ENCODE results near the gene TRIM47. TPM values are rescaled to one million over a fixed set of nuclear protein-coding genes. Genes with fewer than 3 reads are reported as not detected.

Gene TRIM47
- total and polyA plus RNA-seq, 4 donors: 6.9 to 18.5 (median 13.8) TPM

- 90% methylated on average over 34 of the region's 34 CpGs for WGBS
- Histone ChIP-seq H3K36me3 (ENCODE audit: control insufficient read depth in 4 of 4, insufficient read depth in 3 of 4, low read depth in 1 of 4, low read length in 3 of 4) (peaks cover 25 to 46% (median 39%) of the 10 kb centered on the region in 4 donors), H3K27ac (ENCODE audit: low read depth in 1 of 2, low read length in 2 of 2) (peak overlapping the region in 1 of 2 donors; percentile 25), H3K4me1 (ENCODE audit: control insufficient read depth in 4 of 4, insufficient read depth in 4 of 4, low read length in 3 of 4) (peaks cover 2 to 40% (median 26%) of the 10 kb centered on the region in 4 donors), H3K27me3 (ENCODE audit: control insufficient read depth in 4 of 4, insufficient read depth in 4 of 4, low read length in 3 of 4) (no peaks in the 10 kb centered on the region), H3K9ac (ENCODE audit: low read depth in 1 of 2, low read length in 2 of 2) (no peak overlapping the region), H3K4me3 (ENCODE audit: low read depth in 1 of 3, low read length in 3 of 3) (no peak overlapping the region), H3K9me3 (ENCODE audit: control insufficient read depth in 4 of 4, low read length in 3 of 4) (no peaks in the 10 kb centered on the region)
- DNase-seq (ENCODE audit: low spot score): no peak
- TF ChIP-seq ATF3 (IDR thresholded peaks at IDR 0.05) (no peak), TAF1 (conservative IDR thresholded peaks at IDR 0.05) (no peak), NR2F2 (IDR thresholded peaks at IDR 0.05) (no peak), RAD21 (IDR thresholded peaks at IDR 0.05) (no peak), RXRA (IDR thresholded peaks at IDR 0.05) (no peak)
Measured at GRCh38 chr17:75846692-75847613, 31.4 kb downstream of the TRIM47 start.

DNA sequence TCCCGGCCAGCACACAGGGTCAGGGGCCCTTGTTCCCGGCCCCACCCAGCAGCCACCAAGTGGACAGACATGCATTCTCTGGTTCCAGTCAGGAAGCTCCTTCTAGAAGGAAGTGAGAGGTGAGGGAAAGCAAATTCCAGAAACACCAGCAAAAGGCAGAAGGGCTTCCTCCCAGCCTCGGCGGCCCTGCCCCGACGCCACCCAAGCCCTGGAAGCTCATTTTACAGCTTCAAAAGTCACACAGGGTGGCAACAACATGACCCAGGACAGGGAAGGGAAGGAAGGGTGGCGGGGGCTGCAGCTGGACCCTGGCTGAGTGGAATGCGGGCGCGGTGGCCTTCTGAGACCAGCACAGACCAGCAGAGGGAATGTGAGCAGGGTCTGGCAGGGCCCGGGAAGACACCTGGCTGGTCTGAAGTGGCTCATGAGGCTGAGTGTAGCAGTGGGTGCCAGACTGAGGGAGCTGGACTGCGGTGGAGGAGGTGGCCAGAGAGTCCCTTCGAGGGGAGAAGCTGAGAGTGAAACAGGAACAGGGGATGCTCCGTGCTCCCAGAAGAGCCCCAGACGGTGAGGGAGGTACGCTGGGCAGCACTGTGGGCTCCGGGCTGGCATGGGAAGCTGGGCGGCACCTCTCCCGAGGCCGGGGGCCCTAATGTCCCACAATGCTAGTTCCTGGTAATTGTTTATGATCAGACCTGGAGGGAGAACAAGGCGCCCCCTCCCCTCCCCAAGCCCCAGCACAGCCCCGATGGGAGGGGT lies 32.3 kb downstream of the TRIM47 start:
- peaks cover 0 to 34% (median 21%) of the 10 kb centered on the region in 4 donors for H3K4me1 ChIP-seq (ENCODE audit: control insufficient read depth in 4 of 4, insufficient read depth in 4 of 4, low read length in 3 of 4)

GRCh38 chr17:75845058-75845711 lies 33.2 kb downstream of the TRIM47 start:
- WGBS: 47% methylated on average over 21 of the region's 21 CpGs

More for the DNA sequence above, 32.3 kb downstream of the TRIM47 start:
- H3K9me3 ChIP-seq (ENCODE audit: control insufficient read depth in 4 of 4, low read length in 3 of 4): no peaks in the 10 kb centered on the region
- no peak overlapping the region for H3K4me3 ChIP-seq (ENCODE audit: low read depth in 1 of 3, low read length in 3 of 3)
- DNase-seq (ENCODE audit: low spot score): no peak
- TF ChIP-seq NR2F2 (IDR thresholded peaks at IDR 0.05): peak; percentile 47
- no peak for TF ChIP-seq ATF3 (IDR thresholded peaks at IDR 0.05)
- H3K9ac ChIP-seq (ENCODE audit: low read depth in 1 of 2, low read length in 2 of 2): no peak overlapping the region
- peak overlapping the region; percentile 39 to 69 for H3K27ac ChIP-seq (ENCODE audit: low read depth in 1 of 2, low read length in 2 of 2)
- H3K36me3 ChIP-seq (ENCODE audit: control insufficient read depth in 4 of 4, insufficient read depth in 3 of 4, low read depth in 1 of 4, low read length in 3 of 4): peaks cover 25 to 42% (median 37%) of the 10 kb centered on the region in 4 donors
- WGBS: 80% methylated on average over 22 of the region's 22 CpGs
- H3K27me3 ChIP-seq (ENCODE audit: control insufficient read depth in 4 of 4, insufficient read depth in 4 of 4, low read length in 3 of 4): no peaks in the 10 kb centered on the region

More at GRCh38 chr17:75845058-75845711, 33.2 kb downstream of the TRIM47 start:
- H3K9ac ChIP-seq (ENCODE audit: low read depth in 1 of 2, low read length in 2 of 2): no peak overlapping the region
- no peaks in the 10 kb centered on the region for H3K9me3 ChIP-seq (ENCODE audit: control insufficient read depth in 4 of 4, low read length in 3 of 4)
- peak; percentile 27 for TF ChIP-seq SP1 (IDR thresholded peaks at IDR 0.05)
- TF ChIP-seq, protein P1, sequence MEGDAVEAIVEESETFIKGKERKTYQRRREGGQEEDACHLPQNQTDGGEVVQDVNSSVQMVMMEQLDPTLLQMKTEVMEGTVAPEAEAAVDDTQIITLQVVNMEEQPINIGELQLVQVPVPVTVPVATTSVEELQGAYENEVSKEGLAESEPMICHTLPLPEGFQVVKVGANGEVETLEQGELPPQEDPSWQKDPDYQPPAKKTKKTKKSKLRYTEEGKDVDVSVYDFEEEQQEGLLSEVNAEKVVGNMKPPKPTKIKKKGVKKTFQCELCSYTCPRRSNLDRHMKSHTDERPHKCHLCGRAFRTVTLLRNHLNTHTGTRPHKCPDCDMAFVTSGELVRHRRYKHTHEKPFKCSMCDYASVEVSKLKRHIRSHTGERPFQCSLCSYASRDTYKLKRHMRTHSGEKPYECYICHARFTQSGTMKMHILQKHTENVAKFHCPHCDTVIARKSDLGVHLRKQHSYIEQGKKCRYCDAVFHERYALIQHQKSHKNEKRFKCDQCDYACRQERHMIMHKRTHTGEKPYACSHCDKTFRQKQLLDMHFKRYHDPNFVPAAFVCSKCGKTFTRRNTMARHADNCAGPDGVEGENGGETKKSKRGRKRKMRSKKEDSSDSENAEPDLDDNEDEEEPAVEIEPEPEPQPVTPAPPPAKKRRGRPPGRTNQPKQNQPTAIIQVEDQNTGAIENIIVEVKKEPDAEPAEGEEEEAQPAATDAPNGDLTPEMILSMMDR (IDR thresholded peaks at IDR 0.05; ENCODE audit: low read depth, low read length, missing input control): peak; percentile 76
- TF ChIP-seq RXRA (IDR thresholded peaks at IDR 0.05): peak in 1 of 2 donors; percentile 24
- TF ChIP-seq RAD21 (IDR thresholded peaks at IDR 0.05): peak in 1 of 2 donors; percentile 62
- TF ChIP-seq, protein P2, sequence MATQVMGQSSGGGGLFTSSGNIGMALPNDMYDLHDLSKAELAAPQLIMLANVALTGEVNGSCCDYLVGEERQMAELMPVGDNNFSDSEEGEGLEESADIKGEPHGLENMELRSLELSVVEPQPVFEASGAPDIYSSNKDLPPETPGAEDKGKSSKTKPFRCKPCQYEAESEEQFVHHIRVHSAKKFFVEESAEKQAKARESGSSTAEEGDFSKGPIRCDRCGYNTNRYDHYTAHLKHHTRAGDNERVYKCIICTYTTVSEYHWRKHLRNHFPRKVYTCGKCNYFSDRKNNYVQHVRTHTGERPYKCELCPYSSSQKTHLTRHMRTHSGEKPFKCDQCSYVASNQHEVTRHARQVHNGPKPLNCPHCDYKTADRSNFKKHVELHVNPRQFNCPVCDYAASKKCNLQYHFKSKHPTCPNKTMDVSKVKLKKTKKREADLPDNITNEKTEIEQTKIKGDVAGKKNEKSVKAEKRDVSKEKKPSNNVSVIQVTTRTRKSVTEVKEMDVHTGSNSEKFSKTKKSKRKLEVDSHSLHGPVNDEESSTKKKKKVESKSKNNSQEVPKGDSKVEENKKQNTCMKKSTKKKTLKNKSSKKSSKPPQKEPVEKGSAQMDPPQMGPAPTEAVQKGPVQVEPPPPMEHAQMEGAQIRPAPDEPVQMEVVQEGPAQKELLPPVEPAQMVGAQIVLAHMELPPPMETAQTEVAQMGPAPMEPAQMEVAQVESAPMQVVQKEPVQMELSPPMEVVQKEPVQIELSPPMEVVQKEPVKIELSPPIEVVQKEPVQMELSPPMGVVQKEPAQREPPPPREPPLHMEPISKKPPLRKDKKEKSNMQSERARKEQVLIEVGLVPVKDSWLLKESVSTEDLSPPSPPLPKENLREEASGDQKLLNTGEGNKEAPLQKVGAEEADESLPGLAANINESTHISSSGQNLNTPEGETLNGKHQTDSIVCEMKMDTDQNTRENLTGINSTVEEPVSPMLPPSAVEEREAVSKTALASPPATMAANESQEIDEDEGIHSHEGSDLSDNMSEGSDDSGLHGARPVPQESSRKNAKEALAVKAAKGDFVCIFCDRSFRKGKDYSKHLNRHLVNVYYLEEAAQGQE (IDR thresholded peaks at IDR 0.05): no peak
- TF ChIP-seq TAF1 (conservative IDR thresholded peaks at IDR 0.05): no peak
- no peak for TF ChIP-seq YY1 (IDR thresholded peaks at IDR 0.05)
- peaks cover 28 to 46% (median 37%) of the 10 kb centered on the region in 4 donors for H3K36me3 ChIP-seq (ENCODE audit: control insufficient read depth in 4 of 4, insufficient read depth in 3 of 4, low read depth in 1 of 4, low read length in 3 of 4)
- H3K27ac ChIP-seq (ENCODE audit: low read depth in 1 of 2, low read length in 2 of 2): peak overlapping the region; percentile 69 to 70
- H3K4me1 ChIP-seq (ENCODE audit: control insufficient read depth in 4 of 4, insufficient read depth in 4 of 4, low read length in 3 of 4): peaks cover 0 to 29% (median 15%) of the 10 kb centered on the region in 4 donors
- no peaks in the 10 kb centered on the region for H3K27me3 ChIP-seq (ENCODE audit: control insufficient read depth in 4 of 4, insufficient read depth in 4 of 4, low read length in 3 of 4)
- no peak overlapping the region for H3K4me3 ChIP-seq (ENCODE audit: low read depth in 1 of 3, low read length in 3 of 3)
- DNase-seq (ENCODE audit: low spot score): peak; percentile 79
